Measurements from ENCODE around the gene SSTR4. TPM values are rescaled to one million over a fixed set of nuclear protein-coding genes. Genes with fewer than 3 reads are reported as not detected.

The SSTR4 gene
- total RNA-seq, 1 experiment from 2014 or later, result not detected

- no peak for DNase-seq (ENCODE audit: low read depth)
Observed at GRCh38 chr20:23086931-23087411, 51.9 kb downstream of the SSTR4 start.

GRCh38 chr20:23087587-23088251 lies 52.6 kb downstream of the SSTR4 start:
- no peak for DNase-seq (ENCODE audit: low read depth)

Other genes with a start within 250 kb of the SSTR4 start
- gene THBD, start 14.4 kb downstream of the SSTR4 start, total RNA-seq (2014; rRNA removed; shearing (Covaris generic)), result 5.1 and 5.4 TPM in 2 replicates
- gene CD93, start 51.0 kb downstream of the SSTR4 start, total RNA-seq (2014; rRNA removed; shearing (Covaris generic)), result under 0.01 TPM in 1 of 2 replicates, not detected in the other

Measured in Daoy (cell line).